TTC549 (cell line): ENCODE results near the gene VASH2.
"Not testable (repeated sequence)": the region's sequence is repeated elsewhere in the genome, so short reads cannot be mapped to it uniquely, and the experiment has no call there.

Experiments
- FAIRE-seq: peaks from 2 replicates; lab custom pipeline; 2012; peaks lifted over from hg19 to GRCh38; lab: Jason Lieb, UNC

Gene VASH2

GRCh38 chr1:212957546-212957945 lies 7.2 kb downstream of the VASH2 start:
- FAIRE-seq = no peak

GRCh38 chr1:212958175-212958574 lies 7.8 kb downstream of the VASH2 start:
- no peak for FAIRE-seq

GRCh38 chr1:212959266-212960220 lies 9.2 kb downstream of the VASH2 start:
- FAIRE-seq = no peak

GRCh38 chr1:212960932-212961331 lies 10.6 kb downstream of the VASH2 start:
- FAIRE-seq = no peak

GRCh38 chr1:212962509-212962908 lies 12.2 kb downstream of the VASH2 start:
- FAIRE-seq = no peak

- FAIRE-seq = no peak
Observed at GRCh38 chr1:212964102-212964501, 13.8 kb downstream of the VASH2 start.

- FAIRE-seq = not testable (repeated sequence)
Observed at GRCh38 chr1:212964993-212965392, 14.7 kb downstream of the VASH2 start.

- no peak for FAIRE-seq
Observed at GRCh38 chr1:212966616-212967015, 16.3 kb downstream of the VASH2 start.

- FAIRE-seq = peak; percentile 58
Observed at GRCh38 chr1:212967801-212968200, 17.5 kb downstream of the VASH2 start.

- no peak for FAIRE-seq
Observed at GRCh38 chr1:212968368-212968863, 18.1 kb downstream of the VASH2 start.

GRCh38 chr1:212970085-212970484 lies 19.7 kb downstream of the VASH2 start:
- no peak for FAIRE-seq

GRCh38 chr1:212971312-212971711 lies 21.0 kb downstream of the VASH2 start:
- no peak for FAIRE-seq

GRCh38 chr1:212973426-212973825 lies 23.1 kb downstream of the VASH2 start:
- no peak for FAIRE-seq

GRCh38 chr1:212973899-212974298 lies 23.6 kb downstream of the VASH2 start:
- FAIRE-seq = no peak

- no peak for FAIRE-seq
Observed at GRCh38 chr1:212974711-212975110, 24.4 kb downstream of the VASH2 start.

- no peak for FAIRE-seq
Observed at GRCh38 chr1:212975111-212975918, 25.0 kb downstream of the VASH2 start.

- FAIRE-seq = no peak
Observed at GRCh38 chr1:212976586-212976985, 26.2 kb downstream of the VASH2 start.

GRCh38 chr1:212977781-212978645 lies 27.7 kb downstream of the VASH2 start:
- FAIRE-seq = no peak

- no peak for FAIRE-seq
Observed at GRCh38 chr1:212979340-212980122, 29.2 kb downstream of the VASH2 start.

GRCh38 chr1:212980123-212980785 lies 29.9 kb downstream of the VASH2 start:
- FAIRE-seq = no peak
